Cerebellar nuclear complex (tissue), 1 donor: ENCODE results near the gene CARD18.
"Not testable (repeated sequence)": the region's sequence is repeated elsewhere in the genome, so short reads cannot be mapped to it uniquely, and the experiment has no call there.

ENCODE experiments used
- DNase-seq, 2 experiments: peaks; one replicate each; lab custom pipeline; 2025; lab: John Stamatoyannopoulos, UW

CARD18 gene

GRCh38 chr11:105132716-105133511 lies 6.7 kb downstream of the CARD18 start:
- DNase-seq: no peak

- DNase-seq: no peak
Measured at GRCh38 chr11:105130189-105130813, 9.3 kb downstream of the CARD18 start.

GRCh38 chr11:105124756-105125155 lies 14.8 kb downstream of the CARD18 start:
- no peak for DNase-seq

GRCh38 chr11:105111145-105111944 lies 28.2 kb downstream of the CARD18 start:
- no peak for DNase-seq

- no peak for DNase-seq
Measured at GRCh38 chr11:105110688-105111030, 28.9 kb downstream of the CARD18 start.

GRCh38 chr11:105109855-105110687 lies 29.5 kb downstream of the CARD18 start:
- no peak for DNase-seq

- DNase-seq: no peak
Measured at GRCh38 chr11:105109321-105109720, 30.2 kb downstream of the CARD18 start.

GRCh38 chr11:105108247-105108646 lies 31.3 kb downstream of the CARD18 start:
- no peak for DNase-seq

GRCh38 chr11:105107226-105107825 lies 32.2 kb downstream of the CARD18 start:
- DNase-seq: not testable (repeated sequence)

- DNase-seq: no peak
Measured at GRCh38 chr11:105106140-105106539, 33.4 kb downstream of the CARD18 start.

GRCh38 chr11:105104292-105104691 lies 35.3 kb downstream of the CARD18 start:
- no peak for DNase-seq

GRCh38 chr11:105103336-105103735 lies 36.2 kb downstream of the CARD18 start:
- no peak for DNase-seq

- DNase-seq: not testable (repeated sequence)
Measured at GRCh38 chr11:105102079-105102581, 37.4 kb downstream of the CARD18 start.

GRCh38 chr11:105100981-105101630 lies 38.5 kb downstream of the CARD18 start:
- no peak for DNase-seq

- no peak for DNase-seq
Measured at GRCh38 chr11:105100206-105100605, 39.4 kb downstream of the CARD18 start.

- not testable (repeated sequence) for DNase-seq
Measured at GRCh38 chr11:105099594-105099993, 40.0 kb downstream of the CARD18 start.

GRCh38 chr11:105092256-105093239 lies 47.0 kb downstream of the CARD18 start:
- DNase-seq: no peak
